Hematopoietic multipotent progenitor cell treated with erythropoietin and hydrocortisone succinate and interleukin-3 and kit ligand, for 6 days (in vitro differentiated cells): ENCODE measurements around the gene AP2B1.
A peak's percentile ranks its signal among the peaks of the same experiment; 100 is the strongest.
"Not testable (repeated sequence)": the region's sequence is repeated elsewhere in the genome, so short reads cannot be mapped to it uniquely, and the experiment has no call there.

Source experiments
- DNase-seq: peaks from one replicate; pipeline ENCODE4 v3.0.0-alpha.2; 2015

The AP2B1 gene

GRCh38 chr17:35587074-35587961 is at the start of gene AP2B1:
AP2B1 (plus strand) TSS chr17:35587322; CDS start chr17:35594031, 6,709 bp downstream.
- DNase-seq, result peak; percentile 97

DNA sequence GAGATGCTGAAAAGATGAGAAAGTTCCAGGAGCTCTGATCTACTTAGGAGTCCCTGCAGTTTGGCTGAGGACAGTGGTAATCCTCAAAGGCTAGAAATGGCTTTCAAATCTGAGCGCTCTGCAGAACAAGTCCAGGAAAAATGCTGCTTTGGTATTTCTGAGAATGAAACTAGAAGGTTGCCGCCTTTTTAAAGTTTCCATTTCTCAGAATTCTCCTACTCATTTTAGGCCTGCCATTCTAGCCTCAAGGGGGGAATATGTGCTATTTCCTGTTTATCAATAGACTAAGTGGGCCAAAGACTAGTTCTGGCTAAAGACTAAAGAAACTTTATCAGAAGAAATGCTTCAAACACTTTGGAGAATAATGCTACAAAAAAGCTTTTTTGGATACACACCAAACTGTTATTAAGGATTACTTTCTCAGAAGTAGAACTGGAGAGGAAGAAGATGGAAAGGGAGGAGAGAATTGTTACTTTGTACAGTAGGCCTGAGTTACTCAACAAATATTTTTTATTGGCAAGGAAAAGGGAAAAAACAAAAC is 49.5 kb upstream of the AP2B1 start, which contains the start of gene SLFN12L:
SLFN12L (minus strand) TSS at position 78 of the 541 bp plus-strand sequence. CDS start 15,314 bp downstream, outside the sequence.
- peak; percentile 57 for DNase-seq

DNA sequence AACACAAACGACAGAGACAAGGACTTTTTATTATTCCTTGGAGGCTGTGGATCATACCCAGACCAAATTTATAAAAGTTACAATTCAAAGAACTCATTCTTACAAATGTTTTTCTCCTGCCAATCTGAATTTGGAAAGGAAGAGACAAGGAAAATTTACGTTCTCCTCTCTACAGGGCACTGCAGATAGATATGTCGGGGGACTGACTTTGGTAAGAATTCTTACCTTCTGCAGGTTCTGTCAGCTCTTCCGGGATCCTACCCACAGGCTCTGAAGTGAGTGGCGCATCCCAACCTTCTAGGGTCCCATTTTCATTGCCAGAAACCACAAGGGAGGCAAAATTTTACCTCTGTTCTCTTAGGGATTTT is 47.5 kb upstream of the AP2B1 start:
- DNase-seq, result peak; percentile 33

GRCh38 chr17:35540589-35541404 is 46.3 kb upstream of the AP2B1 start:
- DNase-seq, result peak; percentile 74

DNA sequence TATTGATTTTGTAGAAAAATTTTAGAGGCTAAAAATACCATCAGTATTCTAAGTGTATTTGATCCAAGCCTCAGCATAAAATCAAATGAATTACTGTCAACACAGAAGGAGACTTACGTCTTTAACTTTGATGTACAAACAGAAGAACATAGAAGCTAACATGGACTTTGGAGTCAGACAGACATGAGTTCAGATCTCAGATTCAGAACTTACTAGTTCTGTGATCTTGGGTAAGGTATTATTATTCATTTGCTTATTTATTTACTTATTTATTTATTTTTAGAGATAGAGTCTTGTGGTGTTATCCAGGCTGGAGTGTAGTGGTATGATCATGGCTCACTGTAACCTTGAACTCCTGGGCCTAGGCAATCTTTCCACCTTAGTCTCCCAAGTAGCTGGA is 45.7 kb upstream of the AP2B1 start:
- no peak for DNase-seq

GRCh38 chr17:35542990-35543389 is 44.1 kb upstream of the AP2B1 start:
- DNase-seq, result no peak

DNA sequence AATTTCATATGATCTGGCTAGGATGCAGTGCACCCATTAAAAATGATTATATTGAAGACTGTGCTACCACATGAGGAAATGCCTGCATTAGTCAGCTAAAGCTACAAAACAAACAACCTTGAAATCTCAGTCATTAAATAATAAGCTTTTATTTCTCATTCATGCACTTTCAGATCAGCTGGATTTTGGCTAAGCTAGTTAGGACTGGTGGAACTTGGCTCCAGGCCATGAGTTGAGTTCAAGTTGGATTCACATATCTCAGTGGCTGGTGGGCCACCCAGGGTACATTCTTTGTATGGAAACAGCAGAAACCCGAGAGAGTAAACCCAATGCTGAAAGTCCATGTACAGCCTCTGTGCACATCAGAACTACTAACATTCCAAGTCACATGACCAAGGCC is 43.3 kb upstream of the AP2B1 start:
- no peak for DNase-seq

DNA sequence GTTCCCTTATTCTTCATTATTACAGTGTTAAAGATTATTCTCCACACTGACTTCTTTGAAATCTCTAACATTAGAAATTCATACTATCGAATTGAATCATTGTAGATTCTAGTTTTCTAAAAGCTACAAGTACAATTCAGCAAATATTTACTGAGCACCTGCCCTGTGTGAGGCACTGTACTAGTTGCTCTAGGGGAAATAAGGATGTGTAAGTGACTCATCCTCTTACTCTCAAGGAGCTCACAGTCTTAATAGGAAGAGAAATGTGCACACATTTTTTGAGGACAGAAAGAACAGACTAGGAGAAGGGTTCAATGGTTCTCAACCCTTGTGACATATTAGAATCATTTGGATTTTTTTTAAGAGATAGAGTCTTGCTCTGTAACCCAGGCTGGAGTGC is 42.0 kb upstream of the AP2B1 start:
- DNase-seq, result no peak

DNA sequence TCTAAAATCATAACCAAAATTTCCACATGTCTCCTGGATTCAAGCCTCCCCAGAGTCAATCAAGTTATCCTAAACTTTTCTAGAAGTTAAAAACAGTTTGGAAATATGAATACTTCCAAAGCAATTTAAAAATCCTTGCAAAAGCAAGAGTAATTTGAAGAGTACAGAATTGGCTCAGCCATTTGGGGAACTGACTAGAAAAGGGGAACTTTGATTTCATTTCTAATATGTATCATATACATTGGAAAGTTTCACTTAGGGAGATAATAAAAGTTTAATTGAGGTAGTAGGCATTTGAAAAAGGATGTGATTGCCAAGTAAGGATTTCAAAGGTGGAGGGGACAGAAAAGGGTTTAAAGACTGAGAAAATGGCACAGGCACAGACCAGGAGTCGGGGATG is 40.6 kb upstream of the AP2B1 start:
- DNase-seq, result no peak

GRCh38 chr17:35548208-35548810 is 38.8 kb upstream of the AP2B1 start:
- no peak for DNase-seq

- no peak for DNase-seq
Measured at GRCh38 chr17:35548978-35549377, 38.1 kb upstream of the AP2B1 start.

DNA sequence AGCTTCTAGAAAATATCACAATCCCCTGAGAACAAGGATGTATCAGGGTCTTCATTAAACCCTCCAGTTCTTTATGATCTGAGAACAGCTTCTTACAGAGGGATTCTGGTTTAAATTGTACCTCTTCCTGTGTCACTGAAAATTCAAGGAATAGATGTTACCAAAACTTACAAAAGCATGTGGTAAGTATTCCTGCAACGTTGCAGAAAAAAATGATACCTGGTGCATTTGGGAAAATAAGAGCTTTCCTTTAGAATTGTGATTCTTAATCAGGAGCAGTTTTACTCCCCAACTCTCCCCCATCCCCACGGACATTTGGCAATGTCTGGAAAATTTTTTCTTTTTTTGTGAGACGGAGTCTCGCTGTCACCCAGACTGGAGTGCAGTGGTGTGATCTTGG is 33.8 kb upstream of the AP2B1 start:
- no peak for DNase-seq

- no peak for DNase-seq
Measured at GRCh38 chr17:35554668-35555067, 32.5 kb upstream of the AP2B1 start.

DNA sequence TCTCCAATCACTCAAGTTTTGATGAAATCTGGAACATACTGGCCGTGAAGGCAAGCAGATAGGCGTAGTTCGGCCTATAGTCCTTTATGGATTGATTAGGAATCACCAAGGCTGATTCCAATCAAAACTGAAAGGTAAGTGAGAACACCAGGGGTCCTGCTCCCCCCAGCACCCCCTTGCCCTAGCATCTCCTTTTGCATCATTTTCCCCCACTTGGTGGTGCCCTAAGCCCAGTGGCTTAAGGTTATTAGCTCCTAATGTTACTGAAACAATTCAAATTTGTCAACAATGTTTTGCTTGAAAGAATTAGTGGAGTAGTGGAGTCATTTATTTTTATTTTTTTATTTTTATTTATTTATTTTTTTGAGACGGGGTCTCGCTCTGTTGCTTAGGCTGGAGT is 31.4 kb upstream of the AP2B1 start:
- peak; percentile 63 for DNase-seq

DNA sequence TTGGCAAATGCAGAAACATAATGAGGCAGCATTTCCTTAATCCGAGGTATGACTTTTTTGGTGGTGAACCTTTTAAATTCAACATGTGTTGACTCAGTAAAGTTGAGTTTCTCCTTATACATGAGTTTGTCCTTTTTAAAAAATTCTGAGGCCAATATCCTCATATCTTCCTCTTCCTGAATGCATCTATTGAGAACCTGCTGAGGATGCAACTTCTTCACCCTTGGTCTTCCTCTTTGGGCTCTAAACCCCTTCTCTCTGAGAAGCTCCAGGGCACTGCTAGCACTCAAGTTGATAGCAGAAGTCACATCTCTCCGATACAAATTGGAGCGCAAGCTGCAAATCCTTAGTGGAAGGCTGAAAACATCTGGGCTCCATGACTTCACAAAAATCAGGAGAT is 29.8 kb upstream of the AP2B1 start:
- no peak for DNase-seq

DNA sequence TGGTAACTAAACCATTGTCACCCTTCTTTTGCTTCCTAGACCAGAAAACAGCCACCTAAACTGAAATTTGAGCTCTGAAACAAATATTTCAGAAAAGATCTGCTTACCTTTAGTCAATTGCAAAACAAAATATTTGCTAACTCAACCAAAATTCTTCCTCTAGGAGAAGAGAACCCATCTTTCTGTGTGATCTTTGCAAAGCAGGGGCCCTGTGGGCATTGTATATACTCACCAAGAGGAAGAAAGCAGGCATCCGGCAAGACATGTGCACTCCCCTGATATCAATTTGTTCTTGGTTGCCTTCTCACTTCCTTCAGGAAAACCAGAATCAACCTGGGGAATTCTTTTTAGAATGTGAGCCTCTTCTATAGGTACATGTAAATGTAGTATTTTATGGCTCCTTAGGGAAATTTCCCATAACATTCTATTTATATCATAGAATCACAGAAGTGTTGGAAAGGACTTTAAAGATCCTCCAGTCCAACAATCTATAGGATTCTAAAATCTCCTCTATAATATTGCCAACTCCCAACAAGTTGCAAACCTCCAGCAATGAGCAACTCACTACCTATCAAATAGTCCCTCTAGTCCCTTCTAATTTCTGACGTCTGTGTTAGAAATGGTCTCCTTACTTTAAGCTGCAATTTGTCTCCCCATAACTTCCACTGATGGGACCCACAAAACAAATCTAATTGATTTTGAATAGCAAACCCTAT is 27.5 kb upstream of the AP2B1 start:
- DNase-seq, result peak; percentile 66

DNA sequence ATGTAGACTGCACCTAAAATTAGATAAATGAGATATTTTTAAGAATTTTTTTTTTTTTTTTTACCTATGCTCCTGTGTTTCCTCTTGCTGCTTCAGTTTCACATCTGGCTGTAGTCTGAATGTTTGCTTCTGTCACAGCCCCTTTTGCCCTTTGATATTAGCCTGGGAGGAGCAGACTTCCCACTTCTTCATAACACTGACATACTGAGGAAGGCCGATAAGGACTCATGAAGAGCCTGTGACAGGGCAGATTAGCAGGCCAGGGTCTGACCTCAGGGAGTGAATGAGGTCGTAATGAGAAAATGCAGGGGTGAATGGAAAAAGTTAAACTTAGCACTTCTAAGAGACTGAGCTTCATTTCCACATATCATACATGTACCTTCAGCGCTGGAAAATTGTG is 26.4 kb upstream of the AP2B1 start, which contains the start of gene SLFN14:
SLFN14 (minus strand) TSS at position 117 of the 400 bp plus-strand sequence. CDS start 2,757 bp downstream, outside the sequence.
- peak; percentile 100 for DNase-seq

- DNase-seq, result not testable (repeated sequence)
Measured at GRCh38 chr17:35563181-35563580, 23.9 kb upstream of the AP2B1 start.

DNA sequence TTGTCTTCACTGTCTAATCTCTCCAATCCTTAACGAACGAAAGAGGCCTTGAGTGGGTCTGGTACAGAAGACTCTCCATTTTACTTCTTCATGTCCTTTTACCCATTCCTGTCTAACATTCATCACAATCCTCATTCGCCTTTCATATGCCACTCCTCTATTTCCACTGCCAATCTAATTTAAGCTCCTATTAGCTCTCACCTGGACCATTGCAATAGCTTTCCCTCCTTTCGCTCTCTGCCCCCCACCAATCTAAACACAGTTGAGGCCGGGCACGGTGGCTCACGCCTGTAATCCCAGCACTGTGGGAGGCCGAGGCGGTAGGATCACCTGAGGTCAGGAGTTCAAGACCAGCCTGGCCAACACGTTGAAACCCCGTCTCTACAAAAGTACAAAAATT is 20.2 kb upstream of the AP2B1 start:
- no peak for DNase-seq

GRCh38 chr17:35568561-35568960 is 18.6 kb upstream of the AP2B1 start:
- DNase-seq, result peak; percentile 70

DNA sequence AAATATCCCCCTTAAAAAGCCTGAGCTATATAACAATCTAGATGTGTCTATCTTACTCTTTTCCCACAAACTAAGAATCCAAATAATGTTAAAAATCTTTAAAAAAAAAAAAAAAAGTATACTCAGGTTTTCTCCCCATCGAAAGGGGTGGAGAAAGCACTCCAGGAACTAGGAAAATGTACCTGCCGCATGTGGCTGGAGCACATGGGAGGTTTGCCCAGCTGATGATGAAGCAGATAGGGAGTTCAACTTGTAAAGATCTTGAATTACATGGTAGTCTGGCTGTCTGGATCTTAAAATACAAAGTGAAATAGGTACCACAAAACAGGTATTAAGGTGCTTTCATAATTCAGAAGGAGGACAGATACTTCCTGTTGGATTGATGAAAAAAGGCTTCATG is 17.7 kb upstream of the AP2B1 start:
- DNase-seq, result no peak

GRCh38 chr17:35575759-35576158 is 11.4 kb upstream of the AP2B1 start:
- DNase-seq, result no peak
